ENCODE results near the gene SMIM30. TPM values are rescaled to one million over a fixed set of nuclear protein-coding genes. Genes with fewer than 3 reads are reported as not detected.
"Not testable (repeated sequence)": the region's sequence is repeated elsewhere in the genome, so short reads cannot be mapped to it uniquely, and the experiment has no call there.

SMIM30 gene
- 68.1 and 112 TPM in 2 replicates for total RNA-seq (ENCODE audit: low replicate concordance)

- H3K4me3 Mint-ChIP-seq, result peak within 1 kb of the TSS; percentile 92
- peak within 1 kb of the TSS; percentile 90 for H3K4me3 ChIP-seq
- no peaks in the 10 kb centered on the region for H3K36me3 ChIP-seq
- no peaks in the 10 kb centered on the region for H3K9me3 Mint-ChIP-seq
- H3K4me2 ChIP-seq, result peak within 1 kb of the TSS; percentile 91
- H3K27me3 ChIP-seq, result peaks cover 43% of the 10 kb centered on the region
- H3F3A ChIP-seq (ENCODE audit: low read depth), result no peaks in the 10 kb centered on the region
- H3K36me3 Mint-ChIP-seq, result peaks cover 10% of the 10 kb centered on the region
- no peaks in the 10 kb centered on the region for H4K20me1 ChIP-seq (ENCODE audit: low read depth)
- peaks cover 8% of the 10 kb centered on the region for H3K4me1 ChIP-seq
- H3K79me2 ChIP-seq (ENCODE audit: low read depth), result peaks cover 15% of the 10 kb centered on the region
- H3K4me1 Mint-ChIP-seq, result peaks cover 15% of the 10 kb centered on the region
- H3K9ac ChIP-seq, result peak within 1 kb of the TSS; percentile 59
- no peaks in the 10 kb centered on the region for H3K27me3 Mint-ChIP-seq (ENCODE audit: insufficient read depth, low read depth)
- H2AFZ ChIP-seq (replicated peaks), result peak within 1 kb of the TSS; percentile 83
- no peak within 1 kb of the TSS for H3K27ac ChIP-seq
- peak within 1 kb of the TSS; percentile 10 for H3K27ac Mint-ChIP-seq
- peak; percentile 93 for DNase-seq (ENCODE audit: low spot score)
- no peaks in the 10 kb centered on the region for H3K9me3 ChIP-seq (ENCODE audit: low read depth)
- TF ChIP-seq EZH2 (IDR thresholded peaks at IDR 0.05) (no peak), CTCF (IDR thresholded peaks at IDR 0.05) (no peak), EZH2phosphoT487 (IDR thresholded peaks at IDR 0.05) (no peak)
Observed at GRCh38 chr7:113118074-113118959, at the start of gene SMIM30. Gene SMIM30, minus strand, starts transcription at chr7:113118554. Its CDS starts 976 bp downstream, at chr7:113117578.

- not testable (repeated sequence) for H3K4me1 ChIP-seq; H3K4me3 ChIP-seq; H3K36me3 ChIP-seq; H3K27ac Mint-ChIP-seq; H3K4me1 Mint-ChIP-seq; H3K79me2 ChIP-seq (ENCODE audit: low read depth); H3K36me3 Mint-ChIP-seq; H3K27ac ChIP-seq; DNase-seq (ENCODE audit: low spot score); H3K27me3 ChIP-seq; H3K9me3 ChIP-seq (ENCODE audit: low read depth); H2AFZ ChIP-seq (replicated peaks); H3K9ac ChIP-seq; H3F3A ChIP-seq (ENCODE audit: low read depth); H3K4me3 Mint-ChIP-seq; H3K4me2 ChIP-seq; H3K27me3 Mint-ChIP-seq (ENCODE audit: insufficient read depth, low read depth); H3K9me3 Mint-ChIP-seq; H4K20me1 ChIP-seq (ENCODE audit: low read depth)
Observed at GRCh38 chr7:113166176-113166575, 47.8 kb upstream of the SMIM30 start.

GRCh38 chr7:113161050-113161449 is 42.7 kb upstream of the SMIM30 start:
- H3K27ac ChIP-seq, result no peak overlapping the region
- no peak overlapping the region for H2AFZ ChIP-seq (replicated peaks)
- no peak overlapping the region for H3K27ac Mint-ChIP-seq
- H3K36me3 ChIP-seq, result no peaks in the 10 kb centered on the region
- H3K4me3 ChIP-seq, result no peak overlapping the region
- no peak overlapping the region for H3K9ac ChIP-seq
- H3K9me3 ChIP-seq (ENCODE audit: low read depth), result no peaks in the 10 kb centered on the region
- no peaks in the 10 kb centered on the region for H3K9me3 Mint-ChIP-seq
- no peak overlapping the region for H3K4me3 Mint-ChIP-seq
- no peaks in the 10 kb centered on the region for H3K4me1 ChIP-seq
- H3K27me3 ChIP-seq, result peaks cover 11% of the 10 kb centered on the region
- H3K79me2 ChIP-seq (ENCODE audit: low read depth), result no peaks in the 10 kb centered on the region
- no peak for DNase-seq (ENCODE audit: low spot score)
- no peaks in the 10 kb centered on the region for H3K36me3 Mint-ChIP-seq
- no peaks in the 10 kb centered on the region for H3K27me3 Mint-ChIP-seq (ENCODE audit: insufficient read depth, low read depth)
- no peaks in the 10 kb centered on the region for H3K4me1 Mint-ChIP-seq
- no peak for TF ChIP-seq EZH2phosphoT487 (IDR thresholded peaks at IDR 0.05)
- TF ChIP-seq EZH2 (IDR thresholded peaks at IDR 0.05), result no peak
- TF ChIP-seq CTCF (IDR thresholded peaks at IDR 0.05), result no peak
- H3K4me2 ChIP-seq, result no peak overlapping the region
- H3F3A ChIP-seq (ENCODE audit: low read depth), result no peaks in the 10 kb centered on the region
- no peaks in the 10 kb centered on the region for H4K20me1 ChIP-seq (ENCODE audit: low read depth)

GRCh38 chr7:113159746-113160339 is 41.5 kb upstream of the SMIM30 start:
- Mint-ChIP-seq H3K27me3 (ENCODE audit: insufficient read depth, low read depth) (no peaks in the 10 kb centered on the region), H3K27ac (no peak overlapping the region), H3K4me3 (no peak overlapping the region), H3K4me1 (no peaks in the 10 kb centered on the region), H3K36me3 (no peaks in the 10 kb centered on the region), H3K9me3 (no peaks in the 10 kb centered on the region)
- Histone ChIP-seq H2AFZ (replicated peaks) (no peak overlapping the region), H3K4me3 (no peak overlapping the region), H3K79me2 (ENCODE audit: low read depth) (no peaks in the 10 kb centered on the region), H3K9me3 (ENCODE audit: low read depth) (no peaks in the 10 kb centered on the region), H3K27ac (no peak overlapping the region), H3F3A (ENCODE audit: low read depth) (no peaks in the 10 kb centered on the region), H3K27me3 (peaks cover 16% of the 10 kb centered on the region), H3K4me2 (no peak overlapping the region), H3K9ac (no peak overlapping the region), H3K36me3 (no peaks in the 10 kb centered on the region), H3K4me1 (no peaks in the 10 kb centered on the region), H4K20me1 (ENCODE audit: low read depth) (no peaks in the 10 kb centered on the region)
- TF ChIP-seq EZH2phosphoT487 (IDR thresholded peaks at IDR 0.05) (no peak), CTCF (IDR thresholded peaks at IDR 0.05) (peak; percentile 81)
- peak; percentile 63 for DNase-seq (ENCODE audit: low spot score)

Measured in neural progenitor cell (in vitro differentiated cells).